Small intestine (tissue), 7 donors: Measurements from ENCODE around the gene ELK4. TPM values are rescaled to one million over a fixed set of nuclear protein-coding genes. Genes with fewer than 3 reads are reported as not detected.

Source experiments
- DNase-seq, 2 donors: peaks; one replicate each; pipeline versions ENCODE4 v3.0.0 to v3.0.0-alpha.2; 2013
- FAIRE-seq: peaks from 2 replicates; lab custom pipeline; 2012; peaks lifted over from hg19 to GRCh38; lab: Jason Lieb, UNC
- H3K27ac ChIP-seq, 3 donors: one replicate each; pipeline ENCODE4 v1.5.1; 2013; ENCODE audit warnings: low read length in 2 of 3, mild to moderate bottlenecking in 2 of 3, control low read depth in 1 of 3, inconsistent platforms in 1 of 3, low read depth in 1 of 3, moderate library complexity in 1 of 3
- H3K27me3 ChIP-seq, 3 donors: one replicate each; pipeline ENCODE4 v1.6.1; 2013; ENCODE audit warnings: low read length in 3 of 3, inconsistent platforms in 1 of 3; ENCODE audit not compliant: control insufficient read depth in 3 of 3, insufficient read depth in 3 of 3
- H3K36me3 ChIP-seq, 3 donors: one replicate each; pipeline ENCODE4 v1.6.1; 2013; ENCODE audit warnings: low read length in 3 of 3, inconsistent platforms in 1 of 3, low read depth in 1 of 3, mild to moderate bottlenecking in 1 of 3, moderate library complexity in 1 of 3; ENCODE audit not compliant: control insufficient read depth in 3 of 3, insufficient read depth in 2 of 3
- H3K4me1 ChIP-seq, 3 donors: one replicate each; pipeline ENCODE4 v1.6.1; 2013; ENCODE audit warnings: low read length in 2 of 3, inconsistent platforms in 1 of 3, low read depth in 1 of 3, mild to moderate bottlenecking in 1 of 3, moderate library complexity in 1 of 3; ENCODE audit not compliant: control insufficient read depth in 3 of 3, insufficient read depth in 2 of 3
- H3K4me3 ChIP-seq, 3 donors: one replicate each; pipeline ENCODE4 v1.5.1; 2013; ENCODE audit warnings: low read length in 3 of 3, control low read depth in 1 of 3, inconsistent platforms in 1 of 3, low read depth in 1 of 3, mild to moderate bottlenecking in 1 of 3, moderate library complexity in 1 of 3
- H3K9me3 ChIP-seq, 2 donors: one replicate each; pipeline ENCODE4 v1.6.1; 2013; ENCODE audit warnings: low read depth in 1 of 2, low read length in 1 of 2; ENCODE audit not compliant: control insufficient read depth in 2 of 2, insufficient read depth in 1 of 2
- WGBS, 3 donors: extraction: QIAGEN DNeasy Blood & Tissue Kit; methylation state at CpG; one replicate each; pipeline ENCODE4 v1.1.7; 2013; 5-methylcytosine and 5-hydroxymethylcytosine counted together
- polyA plus RNA-seq, 4 donors: library from polyadenylated mRNA; stranded (reverse) in 3 of 4; unstranded in 1 of 4; fragments of 200-250 nt in 3 of 4; fragments of 120-200 nt in 1 of 4; gene quantifications; one replicate each; pipeline versions ENCODE4 v1.2.1 to v1.2.3, GENCODE V29; 2013
- donor health status: healthy with polysubstance abuse.
- donor health status: control.
- donor health status: control.
- donor health status: Bipolar disorder and iron deficiency.
- donor health status: healthy.

The ELK4 gene
- polyA plus RNA-seq, 4 donors: 2.7 to 14.7 (median 4.5) TPM

GRCh38 chr1:205578780-205579571 lies 52.8 kb downstream of the ELK4 start:
- FAIRE-seq (no peak), DNase-seq (no peak)
- no peaks in the 10 kb centered on the region for H3K9me3 ChIP-seq
- H3K27me3 ChIP-seq: peaks cover 0 to 8% (median 2%) of the 10 kb centered on the region in 3 donors
- peaks cover 0 to 20% (median 0%) of the 10 kb centered on the region in 3 donors for H3K4me1 ChIP-seq
- H3K36me3 ChIP-seq: no peaks in the 10 kb centered on the region
- WGBS, 3 donors: 57 to 68% (median 61%) methylated on average over 9 of the region's 9 CpGs
- no peak overlapping the region for H3K4me3 ChIP-seq
- no peak overlapping the region for H3K27ac ChIP-seq

DNA sequence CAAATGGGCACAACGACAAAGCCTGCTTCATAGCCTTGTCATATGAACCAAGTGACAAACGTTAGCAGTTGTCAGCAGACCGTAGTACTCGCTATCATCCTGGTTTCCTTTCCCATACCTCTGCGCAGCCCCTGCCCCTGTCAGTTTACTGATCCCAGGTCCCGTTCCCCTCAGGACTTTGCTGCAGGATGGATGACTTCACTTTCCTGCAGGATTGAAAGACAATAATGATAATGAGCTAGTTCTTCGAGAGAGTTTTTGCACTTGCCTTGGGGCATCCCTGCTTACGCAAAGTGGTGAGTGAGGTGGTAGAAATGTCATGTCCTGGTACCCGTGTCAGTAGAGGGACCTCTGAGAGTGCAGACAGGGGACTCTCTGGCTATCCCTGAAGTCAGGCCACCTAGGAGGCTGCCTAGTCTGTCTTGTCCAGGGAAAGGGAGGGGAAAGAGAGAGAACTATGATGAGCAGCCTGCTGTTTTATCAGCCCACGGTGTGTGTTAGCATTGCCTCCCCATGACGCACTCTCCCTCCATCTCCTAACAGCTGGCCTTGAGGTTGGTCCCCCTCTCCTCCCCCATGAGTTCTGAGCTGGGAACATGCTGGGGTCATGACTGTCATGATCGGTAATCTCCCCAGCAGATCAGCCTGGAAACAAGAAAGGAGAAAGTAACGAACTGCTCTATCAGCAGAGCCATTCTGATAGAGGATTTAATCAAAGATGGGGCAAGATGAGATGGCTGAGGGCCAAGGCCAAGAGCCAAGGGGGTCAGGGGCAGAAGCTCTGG lies 53.7 kb downstream of the ELK4 start:
- FAIRE-seq (no peak), DNase-seq (no peak)
- Histone ChIP-seq H3K4me3 (no peak overlapping the region), H3K9me3 (no peaks in the 10 kb centered on the region), H3K36me3 (no peaks in the 10 kb centered on the region), H3K27ac (no peak overlapping the region), H3K4me1 (peaks cover 0 to 20% (median 0%) of the 10 kb centered on the region in 3 donors), H3K27me3 (peaks cover 0 to 8% (median 2%) of the 10 kb centered on the region in 3 donors)
- 71 to 77% (median 72%) methylated on average over 13 of the region's 13 CpGs for WGBS, 3 donors

GRCh38 chr1:205576805-205577761 lies 54.7 kb downstream of the ELK4 start:
- Histone ChIP-seq H3K9me3 (no peaks in the 10 kb centered on the region), H3K27me3 (peaks cover 0 to 9% (median 2%) of the 10 kb centered on the region in 3 donors), H3K36me3 (no peaks in the 10 kb centered on the region), H3K27ac (no peak overlapping the region), H3K4me1 (peaks cover 0 to 16% (median 0%) of the 10 kb centered on the region in 3 donors), H3K4me3 (no peak overlapping the region)
- DNase-seq: no peak
- FAIRE-seq: no peak
- WGBS, 3 donors: 79 to 83% (median 81%) methylated on average over 22 of the region's 22 CpGs

- Histone ChIP-seq H3K9me3 (no peaks in the 10 kb centered on the region), H3K36me3 (no peaks in the 10 kb centered on the region), H3K27me3 (peaks cover 0 to 12% (median 2%) of the 10 kb centered on the region in 3 donors), H3K4me3 (no peak overlapping the region), H3K4me1 (peaks cover 0 to 12% (median 0%) of the 10 kb centered on the region in 3 donors), H3K27ac (no peak overlapping the region)
- no peak for FAIRE-seq
- 66 to 79% (median 71%) methylated on average over 3 of the region's 3 CpGs for WGBS, 3 donors
- DNase-seq: no peak
These were observed 55.8 kb downstream of the ELK4 start for GRCh38 chr1:205576011-205576410.

DNA sequence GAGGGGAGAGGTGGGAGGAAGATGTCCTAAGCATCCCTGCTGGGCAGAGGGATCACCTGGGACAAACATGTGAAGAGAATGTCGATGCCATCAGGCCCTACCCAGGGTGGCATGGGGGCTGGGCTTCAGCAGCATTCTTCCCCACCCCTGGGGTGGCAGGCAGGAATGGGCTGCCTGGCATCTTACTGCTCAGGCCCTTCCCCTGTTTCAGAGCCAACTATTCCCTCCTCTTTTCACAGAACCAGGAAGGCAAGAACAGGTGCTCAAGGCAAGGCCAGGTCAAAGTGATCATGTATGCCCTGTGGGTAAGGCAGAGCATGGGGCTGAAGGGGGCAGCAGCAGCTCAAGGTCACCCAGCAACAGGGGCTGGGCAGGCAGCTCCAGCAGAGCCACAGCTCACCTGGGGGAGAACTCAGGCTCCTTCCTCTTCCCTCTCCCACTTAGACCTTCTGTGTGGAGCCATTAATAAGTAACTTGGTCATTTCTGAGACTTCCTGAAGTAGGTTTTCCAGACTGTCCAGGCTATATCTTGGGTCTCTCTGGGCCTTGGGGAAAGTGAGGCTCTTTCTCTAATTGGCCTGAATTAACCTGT lies 56.4 kb downstream of the ELK4 start:
- no peak overlapping the region for H3K27ac ChIP-seq
- DNase-seq (no peak), FAIRE-seq (no peak)
- H3K4me1 ChIP-seq: peaks cover 0 to 12% (median 0%) of the 10 kb centered on the region in 3 donors
- H3K4me3 ChIP-seq: no peak overlapping the region
- no peaks in the 10 kb centered on the region for H3K36me3 ChIP-seq
- 57 to 63% (median 60%) methylated on average over 1 of the region's 1 CpG for WGBS, 3 donors
- no peaks in the 10 kb centered on the region for H3K9me3 ChIP-seq
- H3K27me3 ChIP-seq: peaks cover 0 to 17% (median 2%) of the 10 kb centered on the region in 3 donors

- Histone ChIP-seq H3K27me3 (peaks cover 2 to 37% (median 10%) of the 10 kb centered on the region in 3 donors), H3K9me3 (no peaks in the 10 kb centered on the region), H3K4me3 (no peak overlapping the region), H3K4me1 (peaks cover 0 to 20% (median 0%) of the 10 kb centered on the region in 3 donors), H3K36me3 (no peaks in the 10 kb centered on the region), H3K27ac (no peak overlapping the region)
- DNase-seq: no peak
- 74 to 89% (median 87%) methylated on average over 1 of the region's 1 CpG for WGBS, 3 donors
- FAIRE-seq: no peak
These were observed 59.4 kb downstream of the ELK4 start for GRCh38 chr1:205572421-205572820.

DNA sequence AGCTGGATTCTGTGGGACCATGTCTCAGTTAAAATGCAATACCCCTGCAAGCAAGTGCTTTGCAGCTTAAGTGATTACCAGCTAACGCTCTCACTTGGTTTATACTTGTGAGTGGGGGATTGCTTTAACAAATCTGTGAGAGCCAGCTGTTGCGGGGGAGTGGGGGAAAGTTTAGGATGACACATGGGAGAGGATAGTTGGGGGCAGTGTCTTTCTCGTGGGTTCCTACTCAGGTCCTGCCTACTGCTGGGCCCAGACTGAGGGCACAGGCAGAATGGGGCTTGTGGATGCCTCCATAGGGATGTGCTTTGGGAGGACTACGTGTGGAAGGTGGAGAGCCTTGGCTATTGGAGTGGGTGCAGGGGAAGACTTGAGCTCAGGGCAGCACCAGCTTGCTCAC lies 60.1 kb downstream of the ELK4 start:
- Histone ChIP-seq H3K27me3 (peaks cover 2 to 41% (median 15%) of the 10 kb centered on the region in 3 donors), H3K4me1 (peaks cover 0 to 20% (median 0%) of the 10 kb centered on the region in 3 donors), H3K27ac (no peak overlapping the region), H3K4me3 (no peak overlapping the region), H3K36me3 (no peaks in the 10 kb centered on the region), H3K9me3 (no peaks in the 10 kb centered on the region)
- WGBS, 3 donors: 63 to 75% (median 73%) methylated on average over 4 of the region's 4 CpGs
- DNase-seq (no peak), FAIRE-seq (no peak)
